ENCODE results near the gene PTPRN2.

The PTPRN2 gene

DNA sequence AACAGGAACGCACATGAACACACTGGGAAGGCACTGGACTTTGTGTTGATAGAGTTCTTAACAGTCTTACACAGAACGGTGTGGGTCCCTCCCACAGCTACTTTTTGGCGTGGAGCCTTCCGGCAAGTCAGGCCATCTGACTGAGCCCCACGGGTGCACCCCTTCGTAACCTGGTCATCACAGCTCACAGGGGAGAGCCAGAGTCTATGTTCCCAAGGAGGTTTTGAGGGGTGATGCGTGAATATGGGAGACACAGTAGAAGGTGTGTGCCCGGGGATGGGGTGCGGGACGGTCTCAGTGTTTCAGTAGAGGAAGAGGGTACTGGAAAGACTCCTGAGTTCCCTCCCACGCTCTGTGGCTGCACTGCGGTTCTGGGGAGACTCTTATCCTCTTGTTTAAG is 959.2 kb downstream of the PTPRN2 start:
- TF ChIP-seq, protein P1, sequence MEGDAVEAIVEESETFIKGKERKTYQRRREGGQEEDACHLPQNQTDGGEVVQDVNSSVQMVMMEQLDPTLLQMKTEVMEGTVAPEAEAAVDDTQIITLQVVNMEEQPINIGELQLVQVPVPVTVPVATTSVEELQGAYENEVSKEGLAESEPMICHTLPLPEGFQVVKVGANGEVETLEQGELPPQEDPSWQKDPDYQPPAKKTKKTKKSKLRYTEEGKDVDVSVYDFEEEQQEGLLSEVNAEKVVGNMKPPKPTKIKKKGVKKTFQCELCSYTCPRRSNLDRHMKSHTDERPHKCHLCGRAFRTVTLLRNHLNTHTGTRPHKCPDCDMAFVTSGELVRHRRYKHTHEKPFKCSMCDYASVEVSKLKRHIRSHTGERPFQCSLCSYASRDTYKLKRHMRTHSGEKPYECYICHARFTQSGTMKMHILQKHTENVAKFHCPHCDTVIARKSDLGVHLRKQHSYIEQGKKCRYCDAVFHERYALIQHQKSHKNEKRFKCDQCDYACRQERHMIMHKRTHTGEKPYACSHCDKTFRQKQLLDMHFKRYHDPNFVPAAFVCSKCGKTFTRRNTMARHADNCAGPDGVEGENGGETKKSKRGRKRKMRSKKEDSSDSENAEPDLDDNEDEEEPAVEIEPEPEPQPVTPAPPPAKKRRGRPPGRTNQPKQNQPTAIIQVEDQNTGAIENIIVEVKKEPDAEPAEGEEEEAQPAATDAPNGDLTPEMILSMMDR (IDR thresholded peaks at IDR 0.05; ENCODE audit: low read depth, low read length): no peak
- no peak for DNase-seq (ENCODE audit: extremely low read depth, low read depth)

DNA sequence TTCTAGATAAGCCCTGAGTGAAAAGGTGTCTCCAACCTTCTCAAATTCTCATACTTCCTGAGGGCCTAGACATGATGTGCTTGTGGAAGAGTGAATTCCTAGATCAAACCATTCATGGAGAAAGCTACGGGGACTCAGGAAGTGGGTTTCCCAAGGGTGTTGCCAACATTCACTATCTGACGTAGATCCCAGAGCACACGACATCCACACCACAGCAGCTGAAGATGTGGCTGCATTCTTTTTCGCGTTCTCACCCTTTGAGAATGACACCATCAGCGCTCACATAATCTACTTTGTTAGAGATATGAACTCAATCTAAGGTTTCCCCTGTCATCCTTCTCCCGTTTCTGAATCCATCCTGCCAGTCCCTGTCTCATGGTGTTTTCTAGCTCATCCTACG is 960.0 kb downstream of the PTPRN2 start:
- TF ChIP-seq, protein P1 (IDR thresholded peaks at IDR 0.05; ENCODE audit: low read depth, low read length): no peak
- DNase-seq (ENCODE audit: extremely low read depth, low read depth): no peak

DNA sequence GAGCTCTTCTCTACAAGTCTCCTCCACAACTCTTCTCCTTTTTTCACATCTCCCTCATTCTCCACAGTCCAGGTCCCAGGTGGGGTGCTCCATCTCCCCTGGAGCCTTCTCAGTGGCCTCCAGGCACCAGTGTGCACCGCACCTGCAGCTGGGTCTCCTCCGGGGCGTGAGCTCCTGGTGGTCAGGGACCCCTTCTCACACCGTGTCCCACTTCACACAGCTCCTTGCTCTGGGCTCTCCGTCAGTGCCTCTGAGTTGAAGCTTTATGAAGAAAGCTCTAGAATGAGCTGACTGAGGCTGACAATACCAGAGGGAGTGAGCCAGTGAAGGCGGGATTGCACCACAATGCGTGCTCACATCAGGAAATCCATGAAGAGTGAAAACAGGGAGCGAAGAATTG is 960.6 kb downstream of the PTPRN2 start:
- TF ChIP-seq, protein P1 (IDR thresholded peaks at IDR 0.05; ENCODE audit: low read depth, low read length): no peak
- no peak for DNase-seq (ENCODE audit: extremely low read depth, low read depth)

DNA sequence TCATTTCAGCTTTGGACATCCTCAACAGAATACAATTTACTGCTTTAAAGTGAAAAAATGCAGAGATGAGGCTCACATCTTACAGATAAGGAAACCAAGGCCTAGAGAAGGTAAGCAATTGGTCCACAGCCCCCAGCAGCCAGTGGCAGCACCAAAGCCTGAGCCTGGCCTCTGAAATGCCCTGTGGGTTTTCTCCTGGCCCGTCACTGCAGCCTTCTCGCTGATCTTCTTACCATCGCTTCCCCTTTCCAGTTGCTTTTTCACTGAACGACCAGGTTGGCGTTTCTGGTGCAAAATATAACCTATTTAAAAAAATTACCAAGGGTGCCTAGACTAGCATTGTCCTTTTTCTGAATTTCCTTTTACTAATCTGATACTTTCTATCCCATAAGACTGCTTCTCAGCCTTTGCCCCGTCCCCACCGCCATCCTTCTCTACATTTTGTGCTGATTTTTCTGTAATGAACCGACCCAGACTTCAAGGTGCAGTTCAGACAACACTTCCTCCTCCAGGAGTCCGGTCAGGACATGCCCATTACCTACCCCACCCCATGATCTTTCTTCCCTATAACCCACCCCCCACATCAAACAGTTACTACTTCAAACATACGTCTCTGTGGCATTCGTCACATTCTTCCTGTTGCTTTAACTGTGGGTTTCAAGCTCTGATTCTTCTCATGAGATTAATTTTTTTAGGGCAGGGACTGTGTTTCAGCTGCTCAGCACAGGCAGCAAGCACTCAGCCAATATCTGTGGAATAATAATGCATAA is 961.5 kb downstream of the PTPRN2 start:
- no peak for DNase-seq (ENCODE audit: extremely low read depth, low read depth)
- TF ChIP-seq, protein P1 (IDR thresholded peaks at IDR 0.05; ENCODE audit: low read depth, low read length): no peak

DNA sequence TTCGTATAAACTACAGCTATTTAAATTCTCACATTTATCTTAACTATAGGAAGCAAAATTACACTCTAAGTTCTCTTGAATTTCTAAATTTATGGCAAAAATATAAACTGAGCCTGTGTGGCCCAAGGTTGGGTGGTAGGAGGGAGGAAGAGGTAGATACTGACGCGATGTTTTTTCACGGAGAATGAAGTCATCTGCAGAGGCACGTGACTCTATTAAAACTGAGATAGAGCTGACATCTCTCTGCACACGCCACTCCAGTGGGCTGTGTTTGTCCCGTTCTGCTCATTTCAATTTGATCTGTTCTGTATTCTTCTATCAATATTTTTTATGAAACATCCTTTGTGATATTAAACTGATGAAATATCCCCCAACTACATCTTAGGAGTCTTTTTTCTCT is 964.1 kb downstream of the PTPRN2 start:
- TF ChIP-seq, protein P1 (IDR thresholded peaks at IDR 0.05; ENCODE audit: low read depth, low read length): no peak
- no peak for DNase-seq (ENCODE audit: extremely low read depth, low read depth)

DNA sequence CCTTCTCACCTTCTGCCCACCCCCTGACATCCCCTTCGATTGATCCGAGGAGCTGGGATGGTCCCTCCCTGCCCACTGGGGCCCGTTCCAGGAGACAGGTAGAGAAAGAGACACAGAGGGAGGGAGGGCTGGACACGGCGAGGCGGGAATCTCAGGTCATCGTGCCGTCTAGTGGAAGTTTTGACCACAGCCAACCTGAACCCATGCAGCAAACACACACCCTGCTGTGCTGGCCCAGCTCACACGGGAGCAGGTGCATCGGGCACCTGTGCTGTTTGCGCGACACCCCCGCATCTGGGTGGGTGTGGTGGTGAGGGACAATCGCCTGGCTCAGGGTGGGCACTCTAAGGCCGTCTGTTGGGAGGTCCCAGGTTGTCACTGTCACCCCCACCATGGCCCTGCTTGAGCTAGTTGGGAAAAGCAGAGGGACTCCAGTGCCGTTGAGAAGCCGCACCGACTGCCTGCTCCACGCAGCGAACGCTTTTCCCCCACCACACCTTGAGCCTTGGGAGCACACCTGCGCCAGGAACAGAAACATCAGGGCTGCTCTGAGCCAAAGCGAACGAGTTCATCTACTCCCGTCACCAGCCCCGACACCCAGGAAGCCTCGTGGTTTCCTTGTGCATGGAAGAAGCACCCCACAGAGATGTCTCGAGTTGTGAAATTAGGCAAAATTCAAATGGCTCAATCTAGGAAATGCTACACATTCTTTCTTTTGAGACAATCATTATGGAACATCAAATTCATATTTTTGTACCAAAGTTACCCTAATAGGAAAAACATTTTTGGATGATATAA is 965.0 kb downstream of the PTPRN2 start:
- DNase-seq (ENCODE audit: extremely low read depth, low read depth): no peak
- TF ChIP-seq, protein P1 (IDR thresholded peaks at IDR 0.05; ENCODE audit: low read depth, low read length): no peak

DNA sequence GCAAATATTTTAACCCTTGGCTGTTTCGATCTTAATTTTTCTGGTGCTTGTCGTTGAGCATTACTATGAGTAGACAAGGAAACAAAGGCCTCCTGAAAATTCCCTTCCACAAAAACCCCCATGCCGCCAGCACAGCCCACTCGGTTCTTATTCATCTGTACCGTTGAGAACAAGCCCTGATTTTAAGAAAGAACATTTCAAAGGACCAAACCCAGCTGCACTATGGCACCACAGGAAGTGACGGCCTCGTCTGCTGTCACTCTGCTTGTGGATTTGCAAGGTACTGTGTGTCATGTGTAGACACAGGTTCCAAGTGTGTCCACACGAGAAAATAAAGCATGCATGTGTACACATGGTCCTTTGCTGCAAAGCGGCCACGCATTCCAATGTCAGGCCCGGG is 965.6 kb downstream of the PTPRN2 start:
- no peak for DNase-seq (ENCODE audit: extremely low read depth, low read depth)
- TF ChIP-seq, protein P1 (IDR thresholded peaks at IDR 0.05; ENCODE audit: low read depth, low read length): no peak

All from AG09319 (cell line).